A549 (cell line): ENCODE measurements around the gene ARID5A.
"Not testable (repeated sequence)": the region's sequence is repeated elsewhere in the genome, so short reads cannot be mapped to it uniquely, and the experiment has no call there.

ENCODE experiments used
- CHD2 ChIP-seq: fragments of 150-350 bp; IDR thresholded peaks from 2 replicates; pipeline ENCODE4 v1.6.1; 2014; ENCODE audit warnings: low read length; ENCODE audit not compliant: partially characterized antibody
- CTCF ChIP-seq: fragments of >200 bp; sonication (Bioruptor Twin); formaldehyde crosslinking; IDR thresholded peaks from 3 replicates; pipeline ENCODE4 v1.5.1; 2016
- HOXA7 ChIP-seq: fragments of 250-450 bp; sonication (Bioruptor Pico); IDR thresholded peaks from 2 replicates; pipeline ENCODE4 v1.5.0; 2020; ENCODE audit warnings: mild to moderate bottlenecking, moderate library complexity
- NR3C1 ChIP-seq: fragments of >200 bp; sonication (Bioruptor Twin); formaldehyde crosslinking; IDR thresholded peaks from 3 replicates; pipeline ENCODE4 v1.6.1; 2017
- PHF8 ChIP-seq: fragments of 200-600 bp; sonication (generic); IDR thresholded peaks from 2 replicates; pipeline ENCODE4 v1.6.1; 2016; ENCODE audit warnings: low read depth, mild to moderate bottlenecking, antibody characterized with exemption, moderate library complexity, borderline replicate concordance
- POLR2A ChIP-seq: IDR thresholded peaks from 2 replicates; pipeline ENCODE4 v1.6.1; 2012; ENCODE audit warnings: mild to moderate bottlenecking, low read length
- RCOR1 ChIP-seq: fragments of 150-350 bp; IDR thresholded peaks from 2 replicates; pipeline ENCODE4 v1.6.1; 2014; ENCODE audit warnings: antibody characterized with exemption, low read length, low read depth
- SREBF2 ChIP-seq: fragments of 450-650 bp; IDR thresholded peaks from 2 replicates; pipeline ENCODE4 v1.6.1; 2014; ENCODE audit warnings: mild to moderate bottlenecking, moderate library complexity
- TF ChIP-seq, protein P1 (sequence below): fragments of >200 bp; sonication (Bioruptor Twin); formaldehyde crosslinking; IDR thresholded peaks from 3 replicates; pipeline ENCODE4 v1.6.1; 2016
- TF ChIP-seq, protein P2 (sequence below): IDR thresholded peaks from 2 replicates; pipeline ENCODE4 v1.6.1; 2012

DNA sequence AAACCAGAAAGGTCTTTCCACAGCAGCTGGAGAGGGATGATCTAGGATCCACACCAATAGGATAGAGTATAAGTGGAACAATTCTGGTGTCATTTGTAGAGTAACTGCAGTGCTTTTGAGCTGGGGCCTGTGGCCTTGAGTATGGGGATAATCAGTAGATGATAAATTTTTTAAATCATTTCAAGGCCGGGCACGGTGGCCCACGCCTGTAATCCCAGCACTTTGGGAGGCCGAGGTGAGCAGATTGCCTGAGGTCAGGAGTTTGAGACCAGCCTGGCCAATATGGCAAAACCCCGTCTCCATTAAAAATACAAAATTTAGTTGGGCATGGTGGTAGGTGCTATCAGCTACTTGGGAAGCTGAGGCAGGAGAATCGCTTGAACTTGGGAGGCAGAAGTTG, 20.9 kb downstream of the ARID5A start:
- TF ChIP-seq NR3C1; POLR2A; CTCF; CHD2; RCOR1; PHF8; HOXA7 (CRISPR knock-in tag); SREBF2: not testable (repeated sequence)
- TF ChIP-seq, protein P1, sequence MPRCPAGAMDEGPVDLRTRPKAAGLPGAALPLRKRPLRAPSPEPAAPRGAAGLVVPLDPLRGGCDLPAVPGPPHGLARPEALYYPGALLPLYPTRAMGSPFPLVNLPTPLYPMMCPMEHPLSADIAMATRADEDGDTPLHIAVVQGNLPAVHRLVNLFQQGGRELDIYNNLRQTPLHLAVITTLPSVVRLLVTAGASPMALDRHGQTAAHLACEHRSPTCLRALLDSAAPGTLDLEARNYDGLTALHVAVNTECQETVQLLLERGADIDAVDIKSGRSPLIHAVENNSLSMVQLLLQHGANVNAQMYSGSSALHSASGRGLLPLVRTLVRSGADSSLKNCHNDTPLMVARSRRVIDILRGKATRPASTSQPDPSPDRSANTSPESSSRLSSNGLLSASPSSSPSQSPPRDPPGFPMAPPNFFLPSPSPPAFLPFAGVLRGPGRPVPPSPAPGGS = not testable (repeated sequence)
- TF ChIP-seq, protein P2, sequence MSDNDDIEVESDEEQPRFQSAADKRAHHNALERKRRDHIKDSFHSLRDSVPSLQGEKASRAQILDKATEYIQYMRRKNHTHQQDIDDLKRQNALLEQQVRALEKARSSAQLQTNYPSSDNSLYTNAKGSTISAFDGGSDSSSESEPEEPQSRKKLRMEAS = not testable (repeated sequence)
